ENCODE results near the gene SCML1. TPM values are rescaled to one million over a fixed set of nuclear protein-coding genes. Genes with fewer than 3 reads are reported as not detected.

Gene SCML1
- 10 to 100 TPM in 1 of 4 donors, 1 to 10 TPM in 3; 7.3 to 26.7 (median 8.6) TPM for total RNA-seq

- 47% methylated on average over 52 of the region's 67 CpGs for WGBS
Measured at GRCh38 chrX:17736856-17737709, at the start of gene SCML1. Gene SCML1 (plus strand): TSS chrX:17737493. CDS start chrX:17744187, 6,694 bp downstream.

GRCh38 chrX:17687648-17688047 lies 49.6 kb upstream of the SCML1 start:
- WGBS = 90% methylated on average over 14 of the region's 14 CpGs
- no peak for DNase-seq (ENCODE audit: low spot score in 2 of 2)
- Histone ChIP-seq H3K27ac (no peak overlapping the region), H3K4me3 (no peak overlapping the region), H3K4me1 (peaks cover 2% of the 10 kb centered on the region), H3K27me3 (no peaks in the 10 kb centered on the region), H3K9me3 (no peaks in the 10 kb centered on the region), H3K36me3 (no peaks in the 10 kb centered on the region)
- TF ChIP-seq CTCF (IDR thresholded peaks at IDR 0.05) = no peak

More at GRCh38 chrX:17736856-17737709, at the start of gene SCML1:
- DNase-seq (ENCODE audit: low spot score in 2 of 2) = peak; percentile 98
- no peaks in the 10 kb centered on the region for H3K27me3 ChIP-seq
- peak within 1 kb of the TSS; percentile 90 for H3K27ac ChIP-seq
- no peaks in the 10 kb centered on the region for H3K9me3 ChIP-seq
- H3K36me3 ChIP-seq = no peaks in the 10 kb centered on the region
- peaks cover 10% of the 10 kb centered on the region for H3K4me1 ChIP-seq
- TF ChIP-seq EP300 (IDR thresholded peaks at IDR 0.05) = no peak
- peak; percentile 30 to 49 for TF ChIP-seq POLR2A (IDR thresholded peaks at IDR 0.05)
- H3K4me3 ChIP-seq = peak within 1 kb of the TSS; percentile 62

GRCh38 chrX:17689971-17690409 lies 47.3 kb upstream of the SCML1 start:
- Histone ChIP-seq H3K9me3 (no peaks in the 10 kb centered on the region), H3K27me3 (no peaks in the 10 kb centered on the region), H3K4me1 (peaks cover 2% of the 10 kb centered on the region), H3K27ac (no peak overlapping the region), H3K36me3 (no peaks in the 10 kb centered on the region), H3K4me3 (no peak overlapping the region)
- TF ChIP-seq POLR2A (IDR thresholded peaks at IDR 0.05) (no peak), CTCF (IDR thresholded peaks at IDR 0.05) (peak; percentile 44 to 52), EP300 (IDR thresholded peaks at IDR 0.05) (no peak), POLR2AphosphoS5 (IDR thresholded peaks at IDR 0.05) (no peak)
- WGBS = 40% methylated on average over 4 of the region's 4 CpGs
- no peak for DNase-seq (ENCODE audit: low spot score in 2 of 2)

GRCh38 chrX:17692709-17693346 lies 44.5 kb upstream of the SCML1 start:
- H3K9me3 ChIP-seq = no peaks in the 10 kb centered on the region
- no peak for DNase-seq (ENCODE audit: low spot score in 2 of 2)
- no peak overlapping the region for H3K27ac ChIP-seq
- H3K27me3 ChIP-seq = no peaks in the 10 kb centered on the region
- 78% methylated on average over 5 of the region's 5 CpGs for WGBS
- no peaks in the 10 kb centered on the region for H3K36me3 ChIP-seq
- TF ChIP-seq CTCF (IDR thresholded peaks at IDR 0.05) = no peak
- TF ChIP-seq POLR2AphosphoS5 (IDR thresholded peaks at IDR 0.05) = no peak
- no peak for TF ChIP-seq EP300 (IDR thresholded peaks at IDR 0.05)
- TF ChIP-seq POLR2A (IDR thresholded peaks at IDR 0.05) = no peak
- peaks cover 2% of the 10 kb centered on the region for H3K4me1 ChIP-seq
- no peak overlapping the region for H3K4me3 ChIP-seq

GRCh38 chrX:17697191-17697590 lies 40.1 kb upstream of the SCML1 start:
- Histone ChIP-seq H3K27ac (no peak overlapping the region), H3K36me3 (no peaks in the 10 kb centered on the region), H3K4me1 (no peaks in the 10 kb centered on the region), H3K4me3 (no peak overlapping the region), H3K27me3 (no peaks in the 10 kb centered on the region), H3K9me3 (no peaks in the 10 kb centered on the region)
- TF ChIP-seq POLR2A (IDR thresholded peaks at IDR 0.05) (no peak), EP300 (IDR thresholded peaks at IDR 0.05) (no peak), CTCF (IDR thresholded peaks at IDR 0.05) (no peak), POLR2AphosphoS5 (IDR thresholded peaks at IDR 0.05) (no peak)
- WGBS = 74% methylated on average over 1 of the region's 1 CpG
- DNase-seq (ENCODE audit: low spot score in 2 of 2) = no peak
